Testis (tissue), 3 donors: ENCODE data around the gene TIAM2. TPM values are rescaled to one million over a fixed set of nuclear protein-coding genes. Genes with fewer than 3 reads are reported as not detected.

Experiments used
- DNase-seq: peaks from one replicate; pipeline ENCODE4 v3.0.0-alpha.2; 2019
- H3K27ac ChIP-seq, 2 donors: fragments of 200-600 bp; sonication (generic); one replicate each; pipeline ENCODE4 v1.5.1; 2019
- H3K27me3 ChIP-seq: fragments of 200-600 bp; sonication (generic); one replicate; pipeline ENCODE4 v1.5.1; 2019
- H3K36me3 ChIP-seq: fragments of 200-600 bp; sonication (generic); one replicate; pipeline ENCODE4 v1.5.1; 2017; ENCODE audit warnings: low read depth; ENCODE audit errors: missing control alignments
- H3K4me1 ChIP-seq: fragments of 200-600 bp; sonication (generic); one replicate; pipeline ENCODE4 v1.5.1; 2019
- H3K4me3 ChIP-seq, 2 donors: fragments of 200-600 bp; sonication (generic); one replicate each; pipeline ENCODE4 v1.5.1; 2017 to 2019
- H3K9me3 ChIP-seq: fragments of 200-600 bp; sonication (generic); one replicate; pipeline ENCODE4 v1.5.1; 2017
- POLR2A ChIP-seq: fragments of 450-650 bp; IDR thresholded peaks from one replicate; pipeline ENCODE4 v1.6.1; 2017; ENCODE audit warnings: antibody characterized with exemption, mild to moderate bottlenecking, moderate library complexity
- WGBS, 2 donors: methylation state at CpG; one replicate each; pipeline ENCODE4 v1.1.5; 2018; 5-methylcytosine and 5-hydroxymethylcytosine counted together
- intact Hi-C: fragments of 100-400 bp; cut with DNase I; formaldehyde crosslinking; loops from one replicate; pipeline ENCODE4 v1.15.1; 2023; ENCODE audit warnings: low total_unique reads
- polyA plus RNA-seq: library from polyadenylated mRNA; stranded (reverse); fragments of 350-450 nt; fragmentation: Illumina TruSeq; extraction: RNeasy Lipid Tissue Mini Kit (QIAGEN cat#74804); gene quantifications from one replicate; pipeline ENCODE4 v1.2.3, GENCODE V29; 2014; ENCODE audit warnings: low read depth, low replicate concordance; ENCODE audit not compliant: insufficient read depth
- total RNA-seq, 2 donors: library from RNA; depleted of rRNA; stranded (reverse); fragments of >200 nt; gene quantifications; one replicate each; pipeline ENCODE4 v1.2.3, GENCODE V29; 2016
- TF ChIP-seq, protein P1 (sequence below), 3 experiments: fragments of 450-650 bp in 2 of 3; fragments of 200-600 bp in 1 of 3; sonication (generic) in 1 of 3; IDR thresholded peaks; one replicate each; pipeline ENCODE4 v1.5.1; 2016 to 2019; ENCODE audit warnings: antibody characterized with exemption in 3 of 3, mild to moderate bottlenecking in 2 of 3, moderate library complexity in 1 of 3

The TIAM2 gene
- total and polyA plus RNA-seq, 3 donors from 2014 or later = 22.7 to 43.8 (median 38.0) TPM

DNA sequence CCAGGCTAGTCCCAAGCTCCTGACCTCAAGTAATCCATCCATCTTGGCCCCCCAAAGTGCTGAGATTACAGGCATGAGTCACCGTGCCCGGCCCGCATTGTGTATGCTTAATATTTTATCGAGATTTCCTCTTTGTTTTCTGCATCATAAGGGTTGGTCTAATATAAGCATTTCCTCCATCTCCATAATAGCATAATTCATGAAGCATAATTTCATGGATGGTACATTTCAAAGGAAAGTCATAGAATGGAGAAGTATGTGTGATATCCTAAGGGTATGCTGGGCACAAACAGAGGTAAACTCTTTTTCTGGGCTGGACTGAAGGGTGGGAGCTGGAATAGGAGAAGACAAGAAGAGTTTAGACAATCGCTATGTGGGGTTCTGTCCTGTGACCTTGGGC, 17.5 kb upstream of the TIAM2 start:
- no peak for TF ChIP-seq POLR2A
- TF ChIP-seq, protein P1, sequence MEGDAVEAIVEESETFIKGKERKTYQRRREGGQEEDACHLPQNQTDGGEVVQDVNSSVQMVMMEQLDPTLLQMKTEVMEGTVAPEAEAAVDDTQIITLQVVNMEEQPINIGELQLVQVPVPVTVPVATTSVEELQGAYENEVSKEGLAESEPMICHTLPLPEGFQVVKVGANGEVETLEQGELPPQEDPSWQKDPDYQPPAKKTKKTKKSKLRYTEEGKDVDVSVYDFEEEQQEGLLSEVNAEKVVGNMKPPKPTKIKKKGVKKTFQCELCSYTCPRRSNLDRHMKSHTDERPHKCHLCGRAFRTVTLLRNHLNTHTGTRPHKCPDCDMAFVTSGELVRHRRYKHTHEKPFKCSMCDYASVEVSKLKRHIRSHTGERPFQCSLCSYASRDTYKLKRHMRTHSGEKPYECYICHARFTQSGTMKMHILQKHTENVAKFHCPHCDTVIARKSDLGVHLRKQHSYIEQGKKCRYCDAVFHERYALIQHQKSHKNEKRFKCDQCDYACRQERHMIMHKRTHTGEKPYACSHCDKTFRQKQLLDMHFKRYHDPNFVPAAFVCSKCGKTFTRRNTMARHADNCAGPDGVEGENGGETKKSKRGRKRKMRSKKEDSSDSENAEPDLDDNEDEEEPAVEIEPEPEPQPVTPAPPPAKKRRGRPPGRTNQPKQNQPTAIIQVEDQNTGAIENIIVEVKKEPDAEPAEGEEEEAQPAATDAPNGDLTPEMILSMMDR (IDR thresholded peaks at IDR 0.05) = no peak
- H3K4me1 ChIP-seq = no peaks in the 10 kb centered on the region
- no peak for DNase-seq
- no peaks in the 10 kb centered on the region for H3K36me3 ChIP-seq
- H3K9me3 ChIP-seq = no peaks in the 10 kb centered on the region
- H3K27ac ChIP-seq = no peak overlapping the region
- 86 to 91% methylated on average over 5 of the region's 5 CpGs for WGBS, 2 donors
- H3K27me3 ChIP-seq = no peaks in the 10 kb centered on the region
- intact Hi-C loops = no loop called here
- no peak overlapping the region for H3K4me3 ChIP-seq

DNA sequence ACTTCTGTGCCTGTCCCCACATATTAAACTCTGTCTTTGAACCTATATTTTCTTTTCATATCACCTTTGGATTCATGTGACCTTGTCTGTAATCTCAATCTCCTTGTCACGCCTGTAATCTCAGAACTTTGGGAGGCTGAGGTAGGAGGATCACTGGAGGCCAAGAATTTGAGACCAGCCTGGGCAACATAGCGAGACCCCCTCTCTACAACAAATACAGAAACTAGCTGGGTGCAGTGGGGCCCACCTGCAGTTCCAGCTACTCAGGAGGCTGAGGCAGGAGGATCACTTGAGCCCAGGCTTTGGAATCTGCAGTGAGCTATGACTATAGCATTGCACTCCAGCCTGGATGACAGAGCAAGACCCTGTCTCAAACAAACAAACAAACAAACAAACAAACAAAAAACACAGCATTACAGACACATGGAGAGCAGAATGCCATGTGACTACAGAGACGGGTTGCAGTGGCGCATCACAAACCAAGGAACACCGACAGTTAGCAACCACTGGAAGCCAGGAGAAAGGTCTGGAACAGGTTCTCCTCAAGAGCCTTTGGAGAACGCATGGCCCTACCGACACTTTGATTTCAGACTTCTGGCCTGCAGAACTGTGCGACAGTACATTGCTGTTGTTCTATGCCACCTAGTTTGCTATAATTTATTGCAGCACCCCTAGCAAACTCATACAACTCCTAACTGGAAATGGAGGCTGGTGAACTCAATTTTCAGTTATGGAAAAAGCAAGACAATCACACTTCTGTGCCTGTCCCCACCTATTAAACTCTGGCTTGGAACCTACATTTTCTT, 14.6 kb upstream of the TIAM2 start:
- Histone ChIP-seq H3K36me3 (no peaks in the 10 kb centered on the region), H3K27ac (no peak overlapping the region), H3K4me3 (no peak overlapping the region), H3K9me3 (no peaks in the 10 kb centered on the region), H3K4me1 (no peaks in the 10 kb centered on the region), H3K27me3 (no peaks in the 10 kb centered on the region)
- TF ChIP-seq, protein P1 (IDR thresholded peaks at IDR 0.05) = no peak
- no peak for TF ChIP-seq POLR2A
- DNase-seq = no peak
- intact Hi-C loops = no loop called here
- WGBS, 2 donors = 94 to 95% methylated on average over 8 of the region's 8 CpGs

DNA sequence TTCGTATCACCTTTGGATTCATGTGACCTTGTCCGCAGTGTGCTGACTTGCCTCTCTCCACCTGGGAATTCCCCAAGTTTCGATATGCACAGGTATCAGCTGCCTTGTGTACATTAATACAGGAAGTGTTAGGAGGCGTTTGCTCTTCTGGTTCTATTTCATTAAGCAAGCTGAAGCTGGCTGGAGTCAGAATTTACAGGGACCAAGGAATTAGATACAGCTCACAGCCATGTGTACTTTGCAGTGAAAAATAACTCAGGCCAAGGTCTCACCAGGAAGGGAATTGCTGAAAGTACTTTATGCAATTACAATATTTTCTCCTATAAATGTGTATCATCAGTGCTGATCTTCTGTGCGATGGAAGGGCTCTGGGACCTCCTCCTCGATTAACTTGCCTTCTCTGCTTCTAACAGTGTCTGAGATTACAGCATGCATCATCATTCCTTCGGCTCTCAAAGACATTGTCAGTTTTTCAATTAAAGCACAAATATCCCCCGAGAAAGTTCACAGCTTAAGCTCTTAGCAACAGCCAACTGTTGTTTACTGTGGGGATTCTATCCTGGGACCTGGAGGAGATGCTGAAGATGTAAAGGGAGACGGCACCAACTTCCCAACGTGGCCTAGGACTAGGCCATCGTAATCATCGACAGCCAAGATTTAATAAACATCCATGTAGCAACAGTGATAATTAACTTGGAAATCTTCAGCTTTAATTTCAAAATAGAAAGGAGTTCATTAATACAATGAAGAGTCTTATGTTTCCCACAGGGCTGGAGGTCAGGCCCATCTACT, 13.8 kb upstream of the TIAM2 start:
- DNase-seq = no peak
- Histone ChIP-seq H3K4me3 (no peak overlapping the region), H3K9me3 (no peaks in the 10 kb centered on the region), H3K36me3 (no peaks in the 10 kb centered on the region), H3K27me3 (no peaks in the 10 kb centered on the region), H3K4me1 (no peaks in the 10 kb centered on the region), H3K27ac (no peak overlapping the region)
- 81 to 86% methylated on average over 12 of the region's 12 CpGs for WGBS, 2 donors
- intact Hi-C loops = no loop called here
- TF ChIP-seq POLR2A = no peak
- TF ChIP-seq, protein P1 (IDR thresholded peaks at IDR 0.05) = no peak

DNA sequence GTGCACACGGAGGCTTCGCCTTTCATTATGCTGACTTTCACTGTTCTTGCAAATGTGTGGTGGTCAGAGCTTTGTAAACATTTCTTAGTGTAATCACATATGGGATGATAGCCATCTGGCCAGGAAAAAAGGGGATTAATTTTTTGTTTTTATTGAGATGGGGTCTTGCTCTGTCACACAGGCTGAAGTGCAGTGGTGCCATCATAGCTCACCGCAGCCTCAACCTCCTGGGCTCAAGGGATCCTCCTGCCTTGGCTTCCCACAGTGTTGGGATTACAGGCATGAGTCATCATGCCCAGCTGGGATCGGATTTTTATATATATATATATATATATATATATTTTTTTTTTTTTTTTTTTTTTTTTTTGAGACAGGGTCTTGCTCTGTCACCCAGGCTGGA, 11.0 kb upstream of the TIAM2 start:
- H3K4me1 ChIP-seq = no peaks in the 10 kb centered on the region
- TF ChIP-seq, protein P1 (IDR thresholded peaks at IDR 0.05) = no peak
- no peak for TF ChIP-seq POLR2A
- H3K27ac ChIP-seq = no peak overlapping the region
- no peaks in the 10 kb centered on the region for H3K27me3 ChIP-seq
- intact Hi-C loops = no loop called here
- no peak overlapping the region for H3K4me3 ChIP-seq
- no peaks in the 10 kb centered on the region for H3K36me3 ChIP-seq
- DNase-seq = no peak
- no peaks in the 10 kb centered on the region for H3K9me3 ChIP-seq
- 92 to 93% methylated on average over 4 of the region's 4 CpGs for WGBS, 2 donors
